Adipocyte (in vitro differentiated cells): ENCODE data around the gene OSBPL2.

ENCODE experiments used
- DNase-seq: peaks from one replicate; pipeline ENCODE4 v3.0.0-alpha.2; 2015; ENCODE audit warnings: low read depth
- H3K27me3 ChIP-seq: replicated peaks from 2 replicates; pipeline ENCODE4 v1.7.0; 2013; ENCODE audit warnings: mild to moderate bottlenecking, low read length, moderate library complexity; ENCODE audit not compliant: control insufficient read depth, insufficient read depth
- H3K36me3 ChIP-seq: 2 replicates; pipeline ENCODE4 v1.7.0; 2013; ENCODE audit warnings: low read length, mild to moderate bottlenecking, moderate library complexity; ENCODE audit not compliant: control insufficient read depth, insufficient read depth, severe bottlenecking
- H3K4me1 ChIP-seq: 2 replicates; pipeline ENCODE4 v1.7.0; 2013; ENCODE audit warnings: mild to moderate bottlenecking, low read length, moderate library complexity; ENCODE audit not compliant: control insufficient read depth, insufficient read depth
- H3K4me3 ChIP-seq: 2 replicates; pipeline ENCODE4 v1.7.0; 2013; ENCODE audit warnings: mild to moderate bottlenecking, low read length, moderate library complexity
- H3K9ac ChIP-seq: 2 replicates; pipeline ENCODE4 v1.7.0; 2013; ENCODE audit warnings: mild to moderate bottlenecking, low read length, moderate library complexity
- H3K9me3 ChIP-seq: 2 replicates; pipeline ENCODE4 v1.7.0; 2013; ENCODE audit warnings: mild to moderate bottlenecking, low read length, moderate library complexity; ENCODE audit not compliant: control insufficient read depth

Gene OSBPL2

GRCh38 chr20:62321975-62322374, 83.7 kb downstream of the OSBPL2 start:
- Histone ChIP-seq H3K36me3 (peaks cover 5% of the 10 kb centered on the region), H3K4me3 (no peak overlapping the region), H3K9me3 (no peaks in the 10 kb centered on the region), H3K9ac (no peak overlapping the region), H3K27me3 (no peaks in the 10 kb centered on the region), H3K4me1 (peaks cover 2% of the 10 kb centered on the region)
- no peak for DNase-seq

GRCh38 chr20:62322492-62323041, 84.2 kb downstream of the OSBPL2 start:
- Histone ChIP-seq H3K4me3 (no peak overlapping the region), H3K4me1 (peaks cover 2% of the 10 kb centered on the region), H3K9ac (no peak overlapping the region), H3K27me3 (no peaks in the 10 kb centered on the region), H3K36me3 (peaks cover 10% of the 10 kb centered on the region), H3K9me3 (no peaks in the 10 kb centered on the region)
- DNase-seq: no peak

- H3K4me3 ChIP-seq: no peak overlapping the region
- peaks cover 10% of the 10 kb centered on the region for H3K36me3 ChIP-seq
- H3K9ac ChIP-seq: no peak overlapping the region
- no peaks in the 10 kb centered on the region for H3K9me3 ChIP-seq
- H3K27me3 ChIP-seq: no peaks in the 10 kb centered on the region
- DNase-seq: no peak
- peaks cover 2% of the 10 kb centered on the region for H3K4me1 ChIP-seq
These were observed 85.0 kb downstream of the OSBPL2 start for GRCh38 chr20:62323146-62323979.

GRCh38 chr20:62323980-62324906, 85.9 kb downstream of the OSBPL2 start:
- Histone ChIP-seq H3K36me3 (peaks cover 10% of the 10 kb centered on the region), H3K4me3 (no peak overlapping the region), H3K4me1 (peaks cover 2% of the 10 kb centered on the region), H3K27me3 (no peaks in the 10 kb centered on the region), H3K9me3 (no peaks in the 10 kb centered on the region), H3K9ac (no peak overlapping the region)
- no peak for DNase-seq

- DNase-seq: no peak
- no peaks in the 10 kb centered on the region for H3K4me1 ChIP-seq
- peaks cover 10% of the 10 kb centered on the region for H3K36me3 ChIP-seq
- H3K27me3 ChIP-seq: no peaks in the 10 kb centered on the region
- H3K9ac ChIP-seq: no peak overlapping the region
- H3K9me3 ChIP-seq: no peaks in the 10 kb centered on the region
- no peak overlapping the region for H3K4me3 ChIP-seq
These were observed 87.0 kb downstream of the OSBPL2 start for GRCh38 chr20:62325172-62325905.

GRCh38 chr20:62326559-62326958, 88.2 kb downstream of the OSBPL2 start:
- no peak overlapping the region for H3K9ac ChIP-seq
- H3K36me3 ChIP-seq: peaks cover 10% of the 10 kb centered on the region
- no peaks in the 10 kb centered on the region for H3K9me3 ChIP-seq
- DNase-seq: no peak
- no peak overlapping the region for H3K4me3 ChIP-seq
- H3K27me3 ChIP-seq: no peaks in the 10 kb centered on the region
- H3K4me1 ChIP-seq: no peaks in the 10 kb centered on the region

- H3K36me3 ChIP-seq: peaks cover 10% of the 10 kb centered on the region
- H3K27me3 ChIP-seq: no peaks in the 10 kb centered on the region
- H3K9me3 ChIP-seq: no peaks in the 10 kb centered on the region
- no peak for DNase-seq
- H3K4me1 ChIP-seq: no peaks in the 10 kb centered on the region
- H3K4me3 ChIP-seq: no peak overlapping the region
- H3K9ac ChIP-seq: no peak overlapping the region
These were observed 88.8 kb downstream of the OSBPL2 start for GRCh38 chr20:62326959-62327725.

- H3K9me3 ChIP-seq: no peaks in the 10 kb centered on the region
- H3K4me1 ChIP-seq: no peaks in the 10 kb centered on the region
- no peaks in the 10 kb centered on the region for H3K27me3 ChIP-seq
- H3K9ac ChIP-seq: no peak overlapping the region
- no peak overlapping the region for H3K4me3 ChIP-seq
- DNase-seq: no peak
- H3K36me3 ChIP-seq: peaks cover 10% of the 10 kb centered on the region
These were observed 89.6 kb downstream of the OSBPL2 start for GRCh38 chr20:62327726-62328495.

- Histone ChIP-seq H3K9me3 (no peaks in the 10 kb centered on the region), H3K27me3 (no peaks in the 10 kb centered on the region), H3K4me3 (no peak overlapping the region), H3K36me3 (peaks cover 10% of the 10 kb centered on the region), H3K4me1 (no peaks in the 10 kb centered on the region), H3K9ac (no peak overlapping the region)
- DNase-seq: no peak
These were observed 90.5 kb downstream of the OSBPL2 start for GRCh38 chr20:62328684-62329388.
